Measurements from ENCODE around the gene CEACAM19. TPM values are rescaled to one million over a fixed set of nuclear protein-coding genes. Genes with fewer than 3 reads are reported as not detected.
A peak's percentile ranks its signal among the peaks of the same experiment; 100 is the strongest.

Gene CEACAM19
- total and polyA plus RNA-seq, 2 of the 4 experiments (the other 2 are of a cell fraction): 0.72 to 9.3 TPM

GRCh38 chr19:44718441-44719261 lies 47.4 kb downstream of the CEACAM19 start:
- in situ Hi-C loops (cut with MboI; ENCODE audit: low sequenced_read_pairs): no loop called here
- POLR2A ChIA-PET (ENCODE audit: unreplicated experiment): interaction anchor here (0.6 kb wide), 2 partner anchors 12 to 185 kb away, joined by 3 to 6 read pairs; no protein-coding TSS in a partner anchor
- Histone ChIP-seq H2AK5ac (ENCODE audit: low read depth, low read length) (peak overlapping the region; percentile 98), H3K23ac (ENCODE audit: low read depth, low read length) (peak overlapping the region; percentile 79; the same call in 1 of the 2 replicates), H3K4me1 (ENCODE audit: control insufficient read depth, insufficient read depth, low read length) (peaks cover 11% of the 10 kb centered on the region), H2AFZ (replicated peaks; ENCODE audit: low read length, poor library complexity) (peak overlapping the region; percentile 99), H3K4ac (ENCODE audit: low read depth, low read length) (peak overlapping the region; percentile 96), H3K79me1 (ENCODE audit: low read depth in 1 of 2, low read length in 2 of 2) (no peaks in the 10 kb centered on the region), H3K27me3 (ENCODE audit: control insufficient read depth, insufficient read depth, low read length) (no peaks in the 10 kb centered on the region), H3K4me3 (ENCODE audit: insufficient read depth, low read depth, low read length) (no peak overlapping the region), H2BK15ac (ENCODE audit: low read depth, low read length) (peak overlapping the region; percentile 100; the same call in 2 of the 3 replicates), H2AK9ac (replicated peaks; ENCODE audit: low read depth, low read length, poor library complexity) (peak overlapping the region; percentile 99), H3K56ac (ENCODE audit: extremely low read depth, insufficient read depth, low read length) (peak overlapping the region; percentile 24; the same call in 1 of the 2 replicates), H2BK120ac (ENCODE audit: low read depth, low read length) (peak overlapping the region; percentile 98), H3K18ac (ENCODE audit: low read depth, low read length) (peak overlapping the region; percentile 11; the same call in 1 of the 2 replicates), H4K20me1 (ENCODE audit: insufficient read depth, low read length) (no peaks in the 10 kb centered on the region), H3K9me3 (ENCODE audit: control insufficient read depth, insufficient read depth, low read length) (peaks cover 6% of the 10 kb centered on the region), H3K14ac (replicated peaks; ENCODE audit: low read depth, low read length) (peak overlapping the region; percentile 93), H2BK20ac (ENCODE audit: low read depth, low read length) (peak overlapping the region; percentile 93), H2BK5ac (ENCODE audit: low read depth, low read length, poor library complexity, severe bottlenecking) (peak overlapping the region; percentile 41), H4K8ac (ENCODE audit: low read depth in 2 of 2, low read length in 2 of 2) (peak overlapping the region; percentile 66 to 97), H3K9me1 (ENCODE audit: insufficient read depth, low read length) (peaks cover 10% of the 10 kb centered on the region), H3K27ac (ENCODE audit: insufficient read depth, low read length) (peak overlapping the region; percentile 46), H4K5ac (ENCODE audit: low read depth, low read length) (peak overlapping the region; percentile 27), H4K91ac (ENCODE audit: insufficient read depth, low read depth, low read length) (peak overlapping the region; percentile 97), H3K4me2 (ENCODE audit: low read depth, low read length) (peak overlapping the region; percentile 8; the same call in 1 of the 2 replicates), H3K36me3 (ENCODE audit: control insufficient read depth, insufficient read depth, low read length) (no peaks in the 10 kb centered on the region), H3K9ac (ENCODE audit: low read depth, low read length) (peak overlapping the region; percentile 0; the same call in 1 of the 2 replicates)
- CTCF ChIA-PET: interaction anchor here (0.6 to 1.8 kb wide), 4 partner anchors 29 to 56 kb away, joined by 3 to 4 read pairs (median 3); no protein-coding TSS in a partner anchor
- no TSS peak for BruUV-seq (replicated peaks)
- DNase-seq (peak; percentile 56), ATAC-seq (ENCODE audit: low read depth) (peak; percentile 69)
- dilution Hi-C loops (cut with HindIII; ENCODE audit: low sequenced_read_pairs, unreplicated experiment): no loop called here
- no CpG with 5 or more reads among the region's 11 CpGs for WGBS, 2 experiments (ENCODE audit: extremely low coverage in 2 of 2, insufficient read length in 1 of 2)
- intact Hi-C loops (cut with micrococcal nuclease): no loop called here
- peak; percentile 65; the same call in 1 of the 2 replicates for TF ChIP-seq MAZ (IDR thresholded peaks at IDR 0.05; ENCODE audit: borderline replicate concordance, low read depth, low read length)
- no peak for TF ChIP-seq RFX5 (IDR thresholded peaks at IDR 0.05; ENCODE audit: low read depth, low read length)

Measured in IMR-90 (cell line).